ENCODE measurements around the gene LGALS1.
"Not testable (repeated sequence)": the region's sequence is repeated elsewhere in the genome, so short reads cannot be mapped to it uniquely, and the experiment has no call there.

Gene LGALS1

DNA sequence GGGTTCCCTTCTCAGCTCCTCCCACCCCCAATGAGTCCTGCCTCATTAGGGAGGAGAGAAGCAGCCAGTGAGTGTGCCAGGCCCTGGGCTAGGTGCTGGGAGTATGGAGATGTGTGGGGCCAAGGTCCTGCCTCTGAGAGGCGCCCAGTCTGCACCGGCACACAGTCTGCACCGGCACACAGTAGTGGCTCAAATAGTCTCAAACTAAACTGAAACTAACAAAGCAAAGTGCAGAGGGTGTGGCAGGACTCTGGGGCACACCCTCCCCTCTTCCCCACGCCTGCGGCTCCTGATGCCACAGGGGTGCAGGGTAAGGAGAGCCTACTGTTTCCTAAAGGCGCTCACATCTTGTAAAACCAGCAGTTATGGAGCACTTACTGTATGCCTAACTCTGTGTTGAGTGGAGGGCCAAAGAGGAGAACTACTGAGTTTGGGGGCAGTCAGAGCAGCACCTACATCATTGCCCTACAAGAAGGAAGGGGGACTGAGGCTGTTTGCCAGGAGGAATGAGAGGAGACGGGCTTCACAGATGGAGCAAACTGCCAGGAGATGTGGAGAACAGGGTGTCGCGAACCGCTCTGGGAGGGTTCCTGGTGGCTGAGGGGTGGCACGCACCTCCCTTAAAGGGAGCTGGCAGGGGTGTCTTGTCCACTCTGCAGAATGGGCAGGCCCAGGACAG is 36.9 kb upstream of the LGALS1 start:
- DNase-seq (ENCODE audit: insufficient read length, low spot score) (no peak), FAIRE-seq (peak; percentile 99)

GRCh38 chr22:37639070-37639760 is 36.2 kb upstream of the LGALS1 start, which contains the start of gene SH3BP1:
Gene SH3BP1 (plus strand): TSS chr22:37639669. CDS start chr22:37639788, 119 bp downstream.
- DNase-seq (ENCODE audit: insufficient read length, low spot score) (no peak), FAIRE-seq (peak; percentile 23)

DNA sequence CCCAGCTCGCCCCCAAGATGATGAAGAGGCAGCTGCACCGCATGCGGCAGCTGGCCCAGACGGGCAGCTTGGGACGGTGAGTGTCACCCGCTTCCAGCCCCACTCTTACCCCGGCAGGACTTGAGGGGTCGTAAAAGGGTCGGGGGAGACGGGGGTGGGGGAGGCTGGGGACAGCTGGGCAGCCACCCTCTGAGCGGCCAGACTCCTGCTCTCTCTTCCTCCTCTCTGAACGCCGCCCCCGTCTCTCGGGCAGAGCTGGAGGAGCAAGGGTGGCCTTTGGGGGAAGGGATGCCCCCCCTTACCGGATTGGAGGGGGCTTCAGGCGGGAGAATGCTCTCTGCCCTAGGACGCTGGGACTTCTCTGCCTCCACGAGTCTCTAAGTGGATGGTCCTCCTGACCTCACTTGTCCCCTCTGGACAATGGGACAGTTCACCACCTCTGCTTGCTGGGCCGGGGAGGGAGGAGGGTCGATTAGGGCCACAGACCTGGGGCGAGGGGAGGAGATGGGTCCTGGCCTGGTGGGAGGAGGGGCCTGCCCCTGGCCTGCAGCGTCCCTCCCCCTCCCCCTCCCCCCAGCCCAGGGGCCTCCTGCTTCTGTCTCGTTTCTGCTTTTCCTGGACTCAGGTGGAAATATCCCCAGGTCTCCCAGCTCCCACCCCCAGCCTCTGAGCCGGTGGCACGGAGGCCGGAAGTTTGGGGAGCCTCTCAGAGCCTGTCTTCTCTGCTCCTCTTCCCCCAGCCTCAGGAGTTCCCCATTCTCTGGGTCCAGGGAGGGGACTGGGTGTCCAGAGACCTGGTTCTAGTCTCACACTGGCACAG is 35.5 kb upstream of the LGALS1 start:
- FAIRE-seq, result peak; percentile 28
- no peak for DNase-seq (ENCODE audit: insufficient read length, low spot score)

GRCh38 chr22:37640591-37641560 is 34.6 kb upstream of the LGALS1 start:
- no peak for DNase-seq (ENCODE audit: insufficient read length, low spot score)
- FAIRE-seq, result peak; percentile 14

DNA sequence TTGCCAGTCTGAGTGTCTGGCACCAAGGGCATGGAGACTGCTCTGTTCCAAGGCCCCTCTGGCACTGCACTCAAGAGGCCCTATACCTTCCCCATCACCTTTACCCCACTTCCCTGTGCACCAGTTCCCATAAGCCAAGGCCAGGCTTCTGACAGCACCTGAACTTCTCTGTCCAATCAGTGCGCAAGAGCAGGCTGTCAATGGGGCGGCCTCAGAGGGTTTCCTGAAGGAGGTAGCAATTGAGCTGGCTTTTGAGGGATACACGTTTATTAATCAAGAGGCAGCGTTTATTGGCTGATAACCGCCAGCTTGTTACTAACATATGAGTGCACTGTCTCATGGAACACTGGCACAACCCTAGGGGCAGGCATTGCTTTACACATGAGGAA is 33.9 kb upstream of the LGALS1 start:
- DNase-seq (ENCODE audit: insufficient read length, low spot score) (no peak), FAIRE-seq (no peak)

- FAIRE-seq (peak; percentile 85), DNase-seq (ENCODE audit: insufficient read length, low spot score) (peak; percentile 87)
These were observed 32.1 kb upstream of the LGALS1 start for GRCh38 chr22:37643225-37643847.

DNA sequence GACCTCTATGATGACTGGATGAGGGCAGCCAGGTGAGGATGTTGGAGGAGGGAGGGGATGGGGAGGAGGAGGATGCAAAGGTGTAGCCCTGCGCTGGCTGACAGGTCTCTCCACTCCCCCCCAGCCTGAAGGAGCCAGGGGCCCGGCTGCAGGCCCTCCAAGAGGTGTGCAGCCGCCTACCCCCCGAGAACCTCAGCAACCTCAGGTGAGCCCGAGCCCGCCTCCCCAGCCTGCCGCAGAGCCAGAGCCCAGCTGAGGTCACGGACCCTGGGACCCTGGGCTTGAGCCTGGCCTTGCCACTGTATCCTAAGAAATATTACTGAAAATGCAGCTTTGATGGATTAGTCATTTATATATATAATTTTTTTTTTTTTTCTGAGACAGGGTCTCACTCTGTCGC is 28.1 kb upstream of the LGALS1 start:
- FAIRE-seq (no peak), DNase-seq (ENCODE audit: insufficient read length, low spot score) (no peak)

- DNase-seq (ENCODE audit: insufficient read length, low spot score), result no peak
- no peak for FAIRE-seq
These were observed 27.5 kb upstream of the LGALS1 start for GRCh38 chr22:37647928-37648327.

GRCh38 chr22:37650463-37651136 is 24.8 kb upstream of the LGALS1 start:
- no peak for FAIRE-seq
- no peak for DNase-seq (ENCODE audit: insufficient read length, low spot score)

DNA sequence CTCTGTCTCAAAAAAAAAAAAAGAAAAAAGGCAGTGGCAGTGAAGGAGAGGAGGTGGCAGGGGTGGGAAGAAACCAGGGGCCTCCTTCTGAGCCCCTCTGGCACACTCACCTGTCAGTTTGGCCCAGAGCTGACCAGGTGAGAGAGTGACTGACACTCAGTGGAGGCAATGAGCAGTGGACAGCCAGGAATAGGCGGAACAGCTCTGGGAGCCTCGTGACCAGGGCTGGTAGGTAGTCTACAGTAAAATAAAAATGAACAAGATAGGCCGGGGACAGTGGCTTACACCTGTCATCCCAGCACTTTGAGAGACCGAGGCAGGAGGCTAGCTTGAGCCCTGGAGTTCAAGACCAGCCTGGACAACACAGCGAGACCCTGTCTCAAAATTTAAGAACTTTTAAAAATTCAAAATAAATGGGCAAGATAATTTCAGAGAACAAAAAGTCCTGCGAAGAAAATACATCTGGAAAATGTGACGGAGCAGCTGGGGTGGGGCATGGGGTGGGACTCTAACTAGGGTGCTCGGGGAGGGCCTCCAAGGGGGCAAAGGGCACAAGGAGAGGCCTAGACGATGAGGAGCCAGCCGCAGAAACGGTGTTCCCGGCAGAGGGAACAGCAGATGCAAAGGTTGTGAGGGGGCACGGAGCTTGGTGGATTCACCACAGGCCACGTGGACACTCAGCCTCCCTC is 20.7 kb upstream of the LGALS1 start:
- FAIRE-seq (no peak), DNase-seq (ENCODE audit: insufficient read length, low spot score) (no peak)

- DNase-seq (ENCODE audit: insufficient read length, low spot score), result no peak
- FAIRE-seq, result no peak
These were observed 20.2 kb upstream of the LGALS1 start for GRCh38 chr22:37655252-37655563.

- not testable (repeated sequence) for FAIRE-seq; DNase-seq (ENCODE audit: insufficient read length, low spot score)
These were observed 18.9 kb upstream of the LGALS1 start for GRCh38 chr22:37656583-37656982.

- DNase-seq (ENCODE audit: insufficient read length, low spot score), result no peak
- FAIRE-seq, result no peak
These were observed 17.8 kb upstream of the LGALS1 start for GRCh38 chr22:37657590-37658132.

- DNase-seq (ENCODE audit: insufficient read length, low spot score), result peak; percentile 100
- FAIRE-seq, result peak; percentile 100
These were observed 17.0 kb upstream of the LGALS1 start, which contains the start of gene PDXP for GRCh38 chr22:37658133-37659065. Gene PDXP (plus strand): TSS chr22:37658723. CDS start chr22:37658783, 60 bp downstream.

DNA sequence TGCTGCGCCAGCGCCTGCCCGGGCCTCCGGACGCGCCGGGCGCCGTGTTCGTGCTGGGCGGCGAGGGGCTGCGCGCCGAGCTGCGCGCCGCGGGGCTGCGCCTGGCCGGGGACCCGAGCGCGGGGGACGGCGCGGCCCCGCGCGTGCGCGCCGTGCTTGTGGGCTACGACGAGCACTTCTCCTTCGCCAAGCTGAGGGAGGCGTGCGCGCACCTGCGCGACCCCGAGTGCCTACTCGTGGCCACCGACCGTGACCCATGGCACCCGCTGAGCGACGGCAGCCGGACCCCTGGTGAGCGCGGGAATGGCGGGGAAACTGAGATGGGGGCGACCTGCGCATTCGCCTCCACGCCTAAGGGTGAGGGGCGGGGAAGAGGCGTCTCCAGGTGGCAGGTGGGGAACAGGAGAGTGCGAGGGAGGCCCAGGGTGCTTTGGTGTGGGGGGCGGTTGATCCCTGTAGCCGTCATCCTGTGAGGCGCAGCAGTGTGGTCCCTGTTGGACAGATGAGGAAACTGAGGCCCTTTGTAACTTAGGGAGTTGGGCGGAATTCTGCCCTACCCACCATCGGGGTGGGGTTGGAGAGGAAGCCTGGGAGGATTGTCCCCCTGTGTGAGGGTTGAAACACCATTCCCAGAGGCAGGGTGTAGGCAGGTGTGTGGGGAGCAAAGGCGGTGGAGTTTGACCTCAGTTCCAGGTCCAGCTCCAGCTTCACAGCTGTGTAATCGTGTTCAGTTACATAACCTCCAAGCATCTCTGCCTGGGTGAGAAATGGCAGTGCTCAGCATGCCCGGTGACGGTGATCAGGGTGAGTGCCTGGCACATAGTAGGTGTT is 16.2 kb upstream of the LGALS1 start:
- FAIRE-seq (peak; percentile 70), DNase-seq (ENCODE audit: insufficient read length, low spot score) (no peak)

GRCh38 chr22:37659897-37660708 is 15.3 kb upstream of the LGALS1 start:
- FAIRE-seq (peak; percentile 79), DNase-seq (ENCODE audit: insufficient read length, low spot score) (no peak)

Data from GM19239 (cell line).